Activated naive CD8-positive, alpha-beta T cell treated with anti-CD3 and anti-CD28 coated beads, Interleukin-2, amount 50 U/mL, for 24 hours (primary cell): ENCODE data around the gene CDKAL1.

Experiments used
- ATAC-seq: fragments of 150-1000 bp; cut with Tn5 transposase; one replicate; pipeline ENCODE4 v1.10.0; 2021
- DNase-seq: peaks from one replicate; pipeline ENCODE4 v3.0.0; 2021
- H3K27ac Mint-ChIP-seq: one replicate; pipeline ENCODE4 v1.8.0; 2021; ENCODE audit warnings: mild to moderate bottlenecking, mixed read lengths
- H3K27me3 Mint-ChIP-seq: one replicate; pipeline ENCODE4 v1.8.0; 2021; ENCODE audit warnings: mixed read lengths
- H3K36me3 Mint-ChIP-seq: one replicate; pipeline ENCODE4 v1.8.0; 2021; ENCODE audit warnings: low read depth, mixed read lengths
- H3K4me1 Mint-ChIP-seq: one replicate; pipeline ENCODE4 v1.8.0; 2021; ENCODE audit warnings: mixed read lengths
- H3K4me3 Mint-ChIP-seq: one replicate; pipeline ENCODE4 v1.8.0; 2021; ENCODE audit warnings: mild to moderate bottlenecking, moderate library complexity, mixed read lengths
- H3K9me3 Mint-ChIP-seq: one replicate; pipeline ENCODE4 v1.8.0; 2021; ENCODE audit warnings: mixed read lengths

The CDKAL1 gene

GRCh38 chr6:21281366-21281765 is 747.1 kb downstream of the CDKAL1 start:
- Mint-ChIP-seq H3K9me3 (no peaks in the 10 kb centered on the region), H3K4me1 (no peaks in the 10 kb centered on the region), H3K4me3 (no peak overlapping the region), H3K27me3 (no peaks in the 10 kb centered on the region), H3K27ac (no peak overlapping the region), H3K36me3 (no peaks in the 10 kb centered on the region)
- no peak for ATAC-seq
- DNase-seq, result no peak
